Neutrophil (primary cell): ENCODE data around the gene SCGB1D1.

Experiments
- H3K27ac ChIP-seq: fragments of 200-600 bp; sonication (generic); 2 replicates; pipeline ENCODE4 v1.5.1; 2016; ENCODE audit warnings: mild to moderate bottlenecking, moderate library complexity
- H3K27me3 ChIP-seq: fragments of 200-600 bp; sonication (generic); 2 replicates; pipeline ENCODE4 v1.6.0; 2016; ENCODE audit warnings: mild to moderate bottlenecking
- H3K36me3 ChIP-seq: fragments of 200-600 bp; sonication (generic); 2 replicates; pipeline ENCODE4 v1.5.1; 2017
- H3K4me1 ChIP-seq, 2 experiments: fragments of 200-600 bp in 1 of 2; sonication (generic) in 1 of 2; 1 replicate in 1 of 2; 2 replicates in 1 of 2; pipeline versions ENCODE4 v1.5.1 to v1.6.1; 2013 to 2016; ENCODE audit warnings: low read depth in 1 of 2, low read length in 1 of 2, mild to moderate bottlenecking in 1 of 2, moderate library complexity in 1 of 2; ENCODE audit not compliant: control insufficient read depth in 1 of 2, insufficient read depth in 1 of 2
- H3K4me3 ChIP-seq, 2 experiments: fragments of 200-600 bp in 1 of 2; sonication (generic) in 1 of 2; 1 replicate in 1 of 2; 2 replicates in 1 of 2; pipeline ENCODE4 v1.5.1; 2013 to 2016; ENCODE audit warnings: low read depth in 1 of 2, low read length in 1 of 2, mild to moderate bottlenecking in 1 of 2, moderate library complexity in 1 of 2
- H3K9me3 ChIP-seq: fragments of 200-600 bp; sonication (generic); 2 replicates; pipeline ENCODE4 v1.5.1; 2016
- CTCF ChIP-seq: fragments of 200-600 bp; sonication (generic); IDR thresholded peaks from 2 replicates; pipeline ENCODE4 v1.5.1; 2016; ENCODE audit warnings: antibody characterized with exemption

The SCGB1D1 gene

GRCh38 chr11:62190011-62190410 lies at the start of gene SCGB1D1:
Gene SCGB1D1, plus strand, starts transcription at chr11:62190216. Its CDS starts 69 bp downstream, at chr11:62190285.
- no peak for TF ChIP-seq CTCF
- peaks cover 49% of the 10 kb centered on the region for H3K27me3 ChIP-seq
- H3K4me1 ChIP-seq, result no peaks in the 10 kb centered on the region
- H3K27ac ChIP-seq, result no peak within 1 kb of the TSS
- H3K9me3 ChIP-seq, result no peaks in the 10 kb centered on the region
- no peaks in the 10 kb centered on the region for H3K36me3 ChIP-seq
- no peak within 1 kb of the TSS for H3K4me3 ChIP-seq

- H3K36me3 ChIP-seq, result peaks cover 88% of the 10 kb centered on the region
Observed at GRCh38 chr11:62140304-62141110, 49.5 kb upstream of the SCGB1D1 start.

GRCh38 chr11:62141111-62142042 lies 48.6 kb upstream of the SCGB1D1 start:
- Histone ChIP-seq H3K27ac (no peak overlapping the region), H3K4me1 (no peaks in the 10 kb centered on the region), H3K9me3 (no peaks in the 10 kb centered on the region), H3K4me3 (no peak overlapping the region), H3K36me3 (peaks cover 96% of the 10 kb centered on the region), H3K27me3 (no peaks in the 10 kb centered on the region)
- no peak for TF ChIP-seq CTCF

More at GRCh38 chr11:62140304-62141110, 49.5 kb upstream of the SCGB1D1 start:
- Histone ChIP-seq H3K4me1 (no peaks in the 10 kb centered on the region), H3K9me3 (no peaks in the 10 kb centered on the region), H3K27me3 (no peaks in the 10 kb centered on the region), H3K27ac (no peak overlapping the region), H3K4me3 (no peak overlapping the region)
- no peak for TF ChIP-seq CTCF

- no peaks in the 10 kb centered on the region for H3K4me1 ChIP-seq
- H3K36me3 ChIP-seq, result peaks cover 98% of the 10 kb centered on the region
- no peak overlapping the region for H3K4me3 ChIP-seq
- no peak for TF ChIP-seq CTCF
- no peaks in the 10 kb centered on the region for H3K27me3 ChIP-seq
- no peak overlapping the region for H3K27ac ChIP-seq
- no peaks in the 10 kb centered on the region for H3K9me3 ChIP-seq
Observed at GRCh38 chr11:62142043-62142375, 48.0 kb upstream of the SCGB1D1 start.

GRCh38 chr11:62142921-62143320 lies 47.1 kb upstream of the SCGB1D1 start:
- Histone ChIP-seq H3K36me3 (peaks cover 98% of the 10 kb centered on the region), H3K4me1 (no peaks in the 10 kb centered on the region), H3K9me3 (no peaks in the 10 kb centered on the region), H3K4me3 (no peak overlapping the region), H3K27ac (no peak overlapping the region), H3K27me3 (no peaks in the 10 kb centered on the region)
- TF ChIP-seq CTCF, result no peak
